Measurements from ENCODE around the gene CHRNA4. TPM values are rescaled to one million over a fixed set of nuclear protein-coding genes. Genes with fewer than 3 reads are reported as not detected.

The CHRNA4 gene
- total RNA-seq, 1 experiment from 2014 or later, result 2.4 TPM

DNA sequence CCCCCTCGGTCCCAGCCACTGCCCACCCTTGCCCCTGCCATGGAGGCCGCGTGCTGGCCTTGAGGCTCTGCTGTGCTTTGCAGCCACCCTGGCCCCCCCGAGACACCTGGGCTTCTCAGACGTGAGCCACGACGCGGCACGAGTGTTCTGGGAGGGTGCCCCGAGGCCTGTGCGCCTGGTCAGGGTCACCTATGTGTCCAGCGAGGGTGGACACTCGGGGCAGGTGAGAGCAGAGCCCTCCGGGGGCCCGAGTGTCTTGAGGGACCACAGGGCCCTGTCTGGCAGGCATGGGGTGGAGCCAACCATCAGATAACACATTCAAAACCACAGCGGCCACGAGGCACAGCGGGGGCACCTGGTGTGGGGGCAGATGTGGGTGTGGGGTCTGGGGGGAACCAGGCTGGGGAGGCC lies 49.3 kb downstream of the CHRNA4 start:
- Histone ChIP-seq H3K27ac (ENCODE audit: low read length) (no peak overlapping the region), H3K36me3 (ENCODE audit: control insufficient read depth, insufficient read depth, low read length) (no peaks in the 10 kb centered on the region), H3K4me3 (ENCODE audit: low read depth in 2 of 2, low read length in 2 of 2) (no peak overlapping the region), H3K4me1 (ENCODE audit: control insufficient read depth, insufficient read depth, low read length) (no peaks in the 10 kb centered on the region; the same call in none of the 2 replicates), H3K27me3 (ENCODE audit: control insufficient read depth, insufficient read depth, low read length) (no peaks in the 10 kb centered on the region), H3K9me3 (ENCODE audit: control insufficient read depth, insufficient read depth, low read depth, low read length) (no peaks in the 10 kb centered on the region)
- ChIA-PET POLR2A (no interaction called here), CTCF (no interaction called here)
- ATAC-seq, result no peak
- TF ChIP-seq TCF7L2 (IDR thresholded peaks at IDR 0.05; ENCODE audit: low read depth, low read length), result no peak
- no peak for TF ChIP-seq REST (IDR thresholded peaks at IDR 0.05; ENCODE audit: insufficient read depth in 1 of 2, low read depth in 2 of 2, low read length in 1 of 2)
- in situ Hi-C loops (cut with HindIII; ENCODE audit: low pct_unique_long_range_greater_than_20kb, low sequenced_read_pairs) (no loop called here), intact Hi-C loops (cut with micrococcal nuclease; ENCODE audit: unreplicated experiment) (no loop called here)
- BruUV-seq (replicated peaks), result no TSS peak
- no peak for DNase-seq (ENCODE audit: low read depth, low spot score)

DNA sequence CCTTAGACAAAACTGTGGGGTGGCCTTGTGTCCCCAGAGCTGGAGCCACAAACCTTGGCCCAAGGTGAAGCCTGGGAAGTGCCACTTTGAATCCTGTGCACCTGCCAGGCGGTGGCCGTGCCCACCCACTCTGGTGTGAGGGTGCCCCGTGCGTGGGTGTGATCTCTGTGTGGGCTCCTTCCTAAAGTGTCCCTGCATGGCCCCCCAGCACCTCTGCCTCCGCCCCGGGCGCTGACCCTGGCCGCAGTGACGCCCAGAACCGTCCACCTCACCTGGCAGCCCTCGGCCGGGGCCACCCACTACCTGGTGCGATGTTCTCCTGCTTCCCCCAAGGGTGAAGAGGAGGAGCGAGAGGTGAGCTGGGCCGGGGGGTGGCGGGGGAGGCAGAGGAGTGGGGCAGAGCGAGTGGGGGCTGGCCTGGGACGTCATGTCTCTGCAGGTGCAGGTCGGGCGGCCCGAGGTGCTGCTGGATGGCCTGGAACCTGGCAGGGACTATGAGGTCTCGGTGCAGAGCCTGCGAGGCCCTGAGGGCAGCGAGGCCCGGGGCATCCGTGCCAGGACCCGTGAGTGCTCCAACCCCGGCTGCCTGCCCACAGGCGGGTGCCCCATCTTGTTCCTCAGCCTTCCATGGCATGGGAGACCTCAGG lies 49.8 kb downstream of the CHRNA4 start:
- no peaks in the 10 kb centered on the region for H3K36me3 ChIP-seq (ENCODE audit: control insufficient read depth, insufficient read depth, low read length)
- no peak for DNase-seq (ENCODE audit: low read depth, low spot score)
- ATAC-seq, result no peak
- H3K27me3 ChIP-seq (ENCODE audit: control insufficient read depth, insufficient read depth, low read length), result no peaks in the 10 kb centered on the region
- H3K27ac ChIP-seq (ENCODE audit: low read length), result no peak overlapping the region
- no peaks in the 10 kb centered on the region for H3K9me3 ChIP-seq (ENCODE audit: control insufficient read depth, insufficient read depth, low read depth, low read length)
- ChIA-PET CTCF (interaction anchor here (1.6 kb wide), 1 partner anchor 71 kb away, joined by 14 read pairs; no protein-coding TSS in a partner anchor), POLR2A (no interaction called here)
- intact Hi-C loops (cut with micrococcal nuclease; ENCODE audit: unreplicated experiment), result no loop called here
- BruUV-seq (replicated peaks), result no TSS peak
- H3K4me1 ChIP-seq (ENCODE audit: control insufficient read depth, insufficient read depth, low read length), result no peaks in the 10 kb centered on the region; the same call in 1 of the 2 replicates
- TF ChIP-seq TCF7L2 (IDR thresholded peaks at IDR 0.05; ENCODE audit: low read depth, low read length) (no peak), POLR2AphosphoS5 (IDR thresholded peaks at IDR 0.05; ENCODE audit: low read depth, low read length) (no peak), REST (IDR thresholded peaks at IDR 0.05; ENCODE audit: insufficient read depth in 1 of 2, low read depth in 2 of 2, low read length in 1 of 2) (no peak), CTCF (IDR thresholded peaks at IDR 0.05) (no peak), SIN3A (IDR thresholded peaks at IDR 0.05; ENCODE audit: borderline replicate concordance, insufficient read depth, low read depth, low read length) (no peak)
- in situ Hi-C loops (cut with HindIII; ENCODE audit: low pct_unique_long_range_greater_than_20kb, low sequenced_read_pairs), result no loop called here
- H3K4me3 ChIP-seq (ENCODE audit: low read depth in 2 of 2, low read length in 2 of 2), result no peak overlapping the region
